Lower leg skin (tissue), 3 donors: ENCODE measurements around the gene LPIN1.

Experiments
- POLR2A ChIP-seq, 2 donors: fragments of 450-650 bp; IDR thresholded peaks; one replicate each; pipeline ENCODE4 v1.6.1; 2016 to 2017; ENCODE audit warnings: antibody characterized with exemption in 2 of 2, mild to moderate bottlenecking in 1 of 2, moderate library complexity in 1 of 2
- TF ChIP-seq, protein P1 (sequence below), 3 donors: fragments of 450-650 bp; IDR thresholded peaks; one replicate each; pipeline ENCODE4 v1.5.1; 2016; ENCODE audit warnings: antibody characterized with exemption in 3 of 3, mild to moderate bottlenecking in 3 of 3, moderate library complexity in 2 of 3

DNA sequence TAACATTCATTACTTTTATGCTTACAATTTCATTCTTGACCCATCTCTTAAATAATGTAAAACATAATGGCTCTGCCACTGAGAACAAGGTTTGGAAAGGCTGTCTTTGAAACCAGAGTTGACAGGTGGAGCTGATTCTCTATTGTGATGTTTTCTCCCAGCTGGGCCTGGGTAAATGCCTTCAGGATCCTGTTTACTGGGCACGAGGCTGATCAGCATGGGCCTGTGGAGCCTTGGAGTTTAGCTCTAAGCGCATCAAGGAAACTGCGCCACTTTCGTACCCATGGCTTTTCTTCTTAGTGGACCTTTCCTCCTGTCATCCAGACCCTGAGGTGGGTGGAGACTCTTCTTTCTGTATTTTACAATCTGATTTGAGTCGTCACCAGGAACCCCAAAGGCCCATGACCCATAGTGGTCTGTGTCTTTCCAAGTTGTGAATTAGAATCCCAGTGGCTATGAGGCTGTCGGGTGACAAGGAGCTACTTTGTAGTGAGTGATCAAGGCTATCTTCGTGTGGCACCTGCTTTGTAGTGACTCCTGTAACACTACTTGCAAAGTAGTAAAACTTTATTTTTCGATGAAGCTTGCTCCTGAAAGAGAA is 123.1 kb downstream of the LPIN1 start:
- TF ChIP-seq, protein P1, sequence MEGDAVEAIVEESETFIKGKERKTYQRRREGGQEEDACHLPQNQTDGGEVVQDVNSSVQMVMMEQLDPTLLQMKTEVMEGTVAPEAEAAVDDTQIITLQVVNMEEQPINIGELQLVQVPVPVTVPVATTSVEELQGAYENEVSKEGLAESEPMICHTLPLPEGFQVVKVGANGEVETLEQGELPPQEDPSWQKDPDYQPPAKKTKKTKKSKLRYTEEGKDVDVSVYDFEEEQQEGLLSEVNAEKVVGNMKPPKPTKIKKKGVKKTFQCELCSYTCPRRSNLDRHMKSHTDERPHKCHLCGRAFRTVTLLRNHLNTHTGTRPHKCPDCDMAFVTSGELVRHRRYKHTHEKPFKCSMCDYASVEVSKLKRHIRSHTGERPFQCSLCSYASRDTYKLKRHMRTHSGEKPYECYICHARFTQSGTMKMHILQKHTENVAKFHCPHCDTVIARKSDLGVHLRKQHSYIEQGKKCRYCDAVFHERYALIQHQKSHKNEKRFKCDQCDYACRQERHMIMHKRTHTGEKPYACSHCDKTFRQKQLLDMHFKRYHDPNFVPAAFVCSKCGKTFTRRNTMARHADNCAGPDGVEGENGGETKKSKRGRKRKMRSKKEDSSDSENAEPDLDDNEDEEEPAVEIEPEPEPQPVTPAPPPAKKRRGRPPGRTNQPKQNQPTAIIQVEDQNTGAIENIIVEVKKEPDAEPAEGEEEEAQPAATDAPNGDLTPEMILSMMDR (IDR thresholded peaks at IDR 0.05): no peak
- no peak for TF ChIP-seq POLR2A (IDR thresholded peaks at IDR 0.05)
